Transverse colon (tissue), 3 donors: Measurements from ENCODE around the gene HIBCH.

ENCODE experiments used
- CTCF ChIP-seq, 5 experiments: fragments of 200-600 bp in 3 of 5; fragments of 450-650 bp in 2 of 5; sonication (generic) in 3 of 5; IDR thresholded peaks; 1 replicate in 2 of 5; 2 replicates in 3 of 5; pipeline ENCODE4 v1.5.1; 2016 to 2017; ENCODE audit warnings: antibody characterized with exemption in 5 of 5, inconsistent platforms in 3 of 5, mild to moderate bottlenecking in 2 of 5, moderate library complexity in 1 of 5
- POLR2A ChIP-seq: fragments of 450-650 bp; IDR thresholded peaks from one replicate; pipeline ENCODE4 v1.6.1; 2016; ENCODE audit warnings: antibody characterized with exemption, mild to moderate bottlenecking, moderate library complexity

- TF ChIP-seq POLR2A (no peak), CTCF (IDR thresholded peaks at IDR 0.05) (no peak)
These were observed 133.4 kb downstream of the HIBCH start for GRCh38 chr2:190186238-190186637.
